NB4 (cell line): ENCODE data around the gene MLLT3.

ENCODE experiments used
- CTCF ChIP-seq: IDR thresholded peaks from one replicate; pipeline ENCODE4 v1.5.1; 2012; ENCODE audit warnings: low read depth, low read length
- POLR2A ChIP-seq: IDR thresholded peaks from 2 replicates; pipeline ENCODE4 v1.6.1; 2011; ENCODE audit warnings: mild to moderate bottlenecking; ENCODE audit not compliant: insufficient read length; ENCODE audit errors: extremely low read depth

- TF ChIP-seq POLR2A (peak; percentile 61), CTCF (no peak)
These were observed at the start of gene MLLT3 for GRCh38 chr9:20622330-20623020.
